Keratinocyte (primary cell): ENCODE data around the gene ERCC6L2. TPM values are rescaled to one million over a fixed set of nuclear protein-coding genes. Genes with fewer than 3 reads are reported as not detected.

ENCODE experiments used
- DNase-seq: peaks from one replicate; pipeline ENCODE4 v3.0.0-alpha.2; 2011; ENCODE audit warnings: low read depth, missing footprints, low spot score
- FAIRE-seq: peaks from 2 replicates; lab custom pipeline; 2011; peaks lifted over from hg19 to GRCh38; lab: Jason Lieb, UNC
- H2AFZ ChIP-seq: 2 replicates; pipeline ENCODE4 v1.6.0; 2012; ENCODE audit warnings: low read length, control low read depth, inconsistent platforms; ENCODE audit not compliant: control insufficient read depth
- H3K27ac ChIP-seq: 2 replicates; pipeline ENCODE4 v1.5.1; 2011; ENCODE audit warnings: low read length; ENCODE audit not compliant: control insufficient read depth, insufficient read depth
- H3K27me3 ChIP-seq: 3 replicates; pipeline ENCODE4 v1.6.0; 2011; ENCODE audit warnings: low read length; ENCODE audit not compliant: control insufficient read depth, insufficient read depth; ENCODE audit errors: extremely low read depth
- H3K36me3 ChIP-seq, 2 experiments: 2 replicates in 1 of 2; 3 replicates in 1 of 2; pipeline ENCODE4 v1.5.1; 2011; ENCODE audit warnings: low read length in 2 of 2, mild to moderate bottlenecking in 1 of 2; ENCODE audit not compliant: control insufficient read depth in 2 of 2, insufficient read depth in 2 of 2; ENCODE audit errors: extremely low read depth in 1 of 2
- H3K4me1 ChIP-seq: 3 replicates; pipeline ENCODE4 v1.5.1; 2011; ENCODE audit warnings: low read length; ENCODE audit not compliant: control insufficient read depth, insufficient read depth; ENCODE audit errors: extremely low read depth
- H3K4me2 ChIP-seq: 3 replicates; pipeline ENCODE4 v1.6.0; 2011; ENCODE audit warnings: low read depth, low read length; ENCODE audit not compliant: control insufficient read depth, insufficient read depth; ENCODE audit errors: extremely low read depth
- H3K4me3 ChIP-seq, 3 experiments: fragments of 200-600 bp in 1 of 3; sonication (generic) in 1 of 3; 2 replicates in 2 of 3; 3 replicates in 1 of 3; pipeline ENCODE4 v1.5.1; 2011 to 2016; ENCODE audit warnings: low read length in 3 of 3, mild to moderate bottlenecking in 3 of 3, control low read depth in 2 of 3, inconsistent platforms in 1 of 3, low read depth in 1 of 3, mixed read lengths in 1 of 3, mixed run types in 1 of 3, moderate library complexity in 1 of 3; ENCODE audit not compliant: control insufficient read depth in 2 of 3, insufficient read depth in 2 of 3; ENCODE audit errors: extremely low read depth in 1 of 3
- H3K79me2 ChIP-seq: 2 replicates; pipeline ENCODE4 v1.6.0; 2012; ENCODE audit warnings: low read length; ENCODE audit not compliant: control insufficient read depth, insufficient read depth
- H3K9ac ChIP-seq: 3 replicates; pipeline ENCODE4 v1.6.0; 2011; ENCODE audit warnings: low read length; ENCODE audit not compliant: control insufficient read depth, insufficient read depth; ENCODE audit errors: extremely low read depth
- H3K9me1 ChIP-seq: 3 replicates; pipeline ENCODE4 v1.6.0; 2011; ENCODE audit warnings: low read length; ENCODE audit not compliant: control insufficient read depth, insufficient read depth; ENCODE audit errors: extremely low read depth
- H3K9me3 ChIP-seq: 2 replicates; pipeline ENCODE4 v1.5.1; 2012; ENCODE audit warnings: low read depth, low read length; ENCODE audit not compliant: control insufficient read depth
- H4K20me1 ChIP-seq: 3 replicates; pipeline ENCODE4 v1.6.0; 2011; ENCODE audit warnings: low read length; ENCODE audit not compliant: control insufficient read depth, insufficient read depth; ENCODE audit errors: extremely low read depth
- CTCF ChIP-seq, 3 experiments: IDR thresholded peaks in 1 of 3; conservative IDR thresholded peaks in 1 of 3; optimal IDR thresholded peaks in 1 of 3; 2 replicates in 2 of 3; 3 replicates in 1 of 3; pipeline versions ENCODE3 to v1.5.1; 2011; ENCODE audit warnings: low read length in 3 of 3, mild to moderate bottlenecking in 3 of 3, moderate library complexity in 2 of 3, control low read depth in 1 of 3, inconsistent platforms in 1 of 3; ENCODE audit not compliant: insufficient read depth in 2 of 3; ENCODE audit errors: extremely low read depth in 1 of 3
- EZH2 ChIP-seq: IDR thresholded peaks from one replicate; pipeline ENCODE4 v1.6.1; 2012; ENCODE audit warnings: inconsistent platforms, mild to moderate bottlenecking, low read length, moderate library complexity
- dilution Hi-C: fragments of 300-500 bp; cut with MboI; formaldehyde crosslinking; loops from one replicate; pipeline ENCODE4 v1.7.0; 2020; ENCODE audit warnings: low sequenced_read_pairs; ENCODE audit not compliant: extremely low pct_ligation_motif_present
- polyA plus RNA-seq, 5 experiments: library from polyadenylated mRNA; depleted of rRNA in 3 of 5; stranded (reverse) in 3 of 5; stranded (forward) in 1 of 5; unstranded in 1 of 5; fragments of >200 nt; gene quantifications; 1 replicate in 1 of 5; 2 replicates in 3 of 5; 3 replicates in 1 of 5; pipeline versions ENCODE4 v1.2.1 to v1.2.3, GENCODE V29; 2011 to 2012; ENCODE audit warnings: missing spikeins in 2 of 5, low read depth in 1 of 5, low replicate concordance in 1 of 5

Gene ERCC6L2
- polyA plus RNA-seq, 1 donor (not counting 4 experiments of a cell fraction or from before 2014, with no cell fraction given) = 15.4 TPM

- no peaks in the 10 kb centered on the region for H3K9me3 ChIP-seq
- H3K9me1 ChIP-seq = no peaks in the 10 kb centered on the region
- dilution Hi-C loops = no loop called here
- H3K9ac ChIP-seq = no peak overlapping the region
- H4K20me1 ChIP-seq = no peaks in the 10 kb centered on the region
- no peaks in the 10 kb centered on the region for H3K36me3 ChIP-seq
- H2AFZ ChIP-seq = no peak overlapping the region
- no peak overlapping the region for H3K4me2 ChIP-seq
- H3K79me2 ChIP-seq = no peaks in the 10 kb centered on the region
- no peak overlapping the region for H3K27ac ChIP-seq
- no peak for FAIRE-seq
- TF ChIP-seq EZH2 (no peak), CTCF (optimal IDR thresholded peaks at IDR 0.05 in 1 of 3, IDR thresholded peaks at IDR 0.05 in 1 of 3, conservative IDR thresholded peaks at IDR 0.05 in 1 of 3; ENCODE audit: extremely low read depth in 1 of 3, insufficient read depth in 2 of 3, low read length in 3 of 3) (no peak)
- no peaks in the 10 kb centered on the region for H3K27me3 ChIP-seq
- H3K4me1 ChIP-seq = no peaks in the 10 kb centered on the region
- DNase-seq = no peak
- H3K4me3 ChIP-seq = no peak overlapping the region
These were observed 40.1 kb upstream of the ERCC6L2 start for GRCh38 chr9:95835393-95835792.

GRCh38 chr9:95836072-95836471 lies 39.4 kb upstream of the ERCC6L2 start:
- dilution Hi-C loops = no loop called here
- Histone ChIP-seq H3K4me2 (no peak overlapping the region), H3K27me3 (no peaks in the 10 kb centered on the region), H3K79me2 (no peaks in the 10 kb centered on the region), H3K4me3 (no peak overlapping the region), H3K9ac (no peak overlapping the region), H4K20me1 (no peaks in the 10 kb centered on the region), H3K36me3 (no peaks in the 10 kb centered on the region), H3K9me3 (no peaks in the 10 kb centered on the region), H3K9me1 (no peaks in the 10 kb centered on the region), H3K27ac (no peak overlapping the region), H2AFZ (no peak overlapping the region), H3K4me1 (no peaks in the 10 kb centered on the region)
- DNase-seq (no peak), FAIRE-seq (no peak)
- TF ChIP-seq EZH2 (no peak), CTCF (optimal IDR thresholded peaks at IDR 0.05 in 1 of 3, IDR thresholded peaks at IDR 0.05 in 1 of 3, conservative IDR thresholded peaks at IDR 0.05 in 1 of 3; ENCODE audit: extremely low read depth in 1 of 3, insufficient read depth in 2 of 3, low read length in 3 of 3) (no peak)
